Astrocyte of the cerebellum (primary cell): ENCODE measurements around the gene PLEKHG3.

Experiments
- DNase-seq: peaks from one replicate; pipeline ENCODE4 v3.0.0-alpha.2; 2011; ENCODE audit warnings: low read depth
- H3K4me3 ChIP-seq: 2 replicates; pipeline ENCODE4 v1.5.1; 2011; ENCODE audit warnings: mild to moderate bottlenecking, low read depth, low read length, moderate library complexity
- in situ Hi-C: cut with HindIII; loops from 2 replicates; pipeline ENCODE4 v1.10.0; 2017; ENCODE audit warnings: low sequenced_read_pairs
- TF ChIP-seq, protein P1 (sequence below): IDR thresholded peaks from 2 replicates; pipeline ENCODE4 v1.5.1; 2012; ENCODE audit warnings: low read length, low read depth, moderate library complexity, mild to moderate bottlenecking; ENCODE audit errors: missing control alignments

PLEKHG3 gene

DNA sequence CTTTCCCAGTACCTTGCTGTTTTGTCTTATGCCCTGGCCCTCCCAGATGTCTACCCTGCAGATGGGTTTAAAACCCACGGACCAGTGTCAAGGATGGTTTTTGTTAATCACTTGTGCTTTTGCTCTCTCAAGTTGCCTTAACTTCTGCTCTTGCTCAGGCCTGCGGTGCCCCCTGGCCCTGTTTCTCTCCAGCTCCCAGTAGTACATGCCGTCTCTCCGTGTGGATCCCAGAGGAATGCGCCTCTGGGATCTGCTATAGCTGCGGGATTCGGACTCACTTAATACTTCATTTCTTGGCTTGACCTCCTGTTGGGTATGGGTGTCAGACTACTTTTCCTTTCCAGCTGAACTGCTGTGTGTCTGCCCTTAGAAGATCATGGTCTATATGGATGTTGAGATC lies 14.5 kb downstream of the PLEKHG3 start:
- TF ChIP-seq, protein P1, sequence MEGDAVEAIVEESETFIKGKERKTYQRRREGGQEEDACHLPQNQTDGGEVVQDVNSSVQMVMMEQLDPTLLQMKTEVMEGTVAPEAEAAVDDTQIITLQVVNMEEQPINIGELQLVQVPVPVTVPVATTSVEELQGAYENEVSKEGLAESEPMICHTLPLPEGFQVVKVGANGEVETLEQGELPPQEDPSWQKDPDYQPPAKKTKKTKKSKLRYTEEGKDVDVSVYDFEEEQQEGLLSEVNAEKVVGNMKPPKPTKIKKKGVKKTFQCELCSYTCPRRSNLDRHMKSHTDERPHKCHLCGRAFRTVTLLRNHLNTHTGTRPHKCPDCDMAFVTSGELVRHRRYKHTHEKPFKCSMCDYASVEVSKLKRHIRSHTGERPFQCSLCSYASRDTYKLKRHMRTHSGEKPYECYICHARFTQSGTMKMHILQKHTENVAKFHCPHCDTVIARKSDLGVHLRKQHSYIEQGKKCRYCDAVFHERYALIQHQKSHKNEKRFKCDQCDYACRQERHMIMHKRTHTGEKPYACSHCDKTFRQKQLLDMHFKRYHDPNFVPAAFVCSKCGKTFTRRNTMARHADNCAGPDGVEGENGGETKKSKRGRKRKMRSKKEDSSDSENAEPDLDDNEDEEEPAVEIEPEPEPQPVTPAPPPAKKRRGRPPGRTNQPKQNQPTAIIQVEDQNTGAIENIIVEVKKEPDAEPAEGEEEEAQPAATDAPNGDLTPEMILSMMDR, result no peak
- no peak overlapping the region for H3K4me3 ChIP-seq
- in situ Hi-C loops, result no loop called here
- DNase-seq, result no peak

DNA sequence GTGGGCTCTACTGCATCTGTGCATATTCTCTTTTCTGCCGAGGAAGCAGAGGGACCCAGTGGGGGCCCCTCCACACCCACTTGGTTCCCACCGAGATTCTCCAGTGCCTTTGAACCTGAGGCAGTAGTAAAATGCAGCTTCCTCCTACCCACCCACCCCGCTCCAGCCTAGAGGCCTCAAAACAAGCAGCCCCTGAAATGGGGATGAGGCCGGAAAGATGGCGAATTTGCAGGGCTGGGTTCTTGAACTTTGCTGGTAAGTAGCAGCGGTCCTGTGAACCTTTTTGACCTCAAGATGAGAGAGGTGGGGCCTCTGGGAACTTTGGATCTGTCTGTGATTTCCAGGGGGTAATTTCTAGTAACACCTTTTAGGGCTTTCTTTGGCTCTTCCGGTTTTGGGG lies 15.4 kb downstream of the PLEKHG3 start:
- TF ChIP-seq, protein P1, result no peak
- no peak for DNase-seq
- in situ Hi-C loops, result no loop called here
- no peak overlapping the region for H3K4me3 ChIP-seq

DNA sequence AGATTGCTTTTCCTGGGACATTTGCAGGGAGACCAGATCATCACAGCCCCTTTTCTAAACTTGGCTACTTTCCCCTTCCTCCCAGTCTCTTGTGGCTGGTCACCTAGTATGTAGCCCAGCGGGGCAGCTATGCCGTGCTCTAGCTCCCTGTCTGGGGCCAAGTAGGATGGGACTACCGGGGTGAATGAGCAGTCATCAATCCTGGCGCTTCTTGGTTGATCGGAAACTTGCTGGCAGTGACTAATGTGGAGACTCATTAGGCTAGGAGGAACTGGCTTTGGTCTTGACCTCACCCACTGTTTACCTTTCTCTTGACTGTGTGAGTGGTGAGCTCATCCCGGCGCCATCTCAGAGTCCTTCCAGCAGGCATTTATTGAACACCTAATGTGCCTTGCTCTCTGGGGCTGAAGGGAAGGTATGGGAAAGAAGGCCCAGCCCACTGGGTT lies 15.9 kb downstream of the PLEKHG3 start:
- TF ChIP-seq, protein P1, result no peak
- peak; percentile 34 for DNase-seq
- in situ Hi-C loops, result no loop called here

DNA sequence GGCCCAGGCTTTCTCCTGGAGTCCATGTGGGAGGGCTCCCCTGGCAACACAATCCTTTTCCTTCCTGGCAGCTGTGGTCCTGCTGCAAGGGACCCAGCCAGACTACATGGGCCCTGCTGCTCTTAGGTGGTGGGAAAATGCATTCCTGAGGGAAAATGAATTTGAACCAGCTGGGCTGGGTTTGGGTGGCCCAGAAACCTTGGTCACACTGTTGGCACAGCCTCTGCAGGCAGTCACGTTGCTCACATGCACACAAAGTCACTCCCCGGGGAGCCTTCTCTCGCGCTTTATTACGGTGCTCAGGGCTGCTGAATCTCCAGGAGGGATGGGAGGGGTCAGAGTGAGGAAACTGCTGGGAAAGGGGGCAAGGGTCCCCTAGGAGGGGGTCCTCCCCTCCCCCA lies 17.2 kb downstream of the PLEKHG3 start:
- TF ChIP-seq, protein P1, result no peak
- in situ Hi-C loops, result no loop called here
- H3K4me3 ChIP-seq, result no peak overlapping the region
- DNase-seq, result peak; percentile 75

More for the DNA sequence above, 15.9 kb downstream of the PLEKHG3 start:
- no peak overlapping the region for H3K4me3 ChIP-seq

DNA sequence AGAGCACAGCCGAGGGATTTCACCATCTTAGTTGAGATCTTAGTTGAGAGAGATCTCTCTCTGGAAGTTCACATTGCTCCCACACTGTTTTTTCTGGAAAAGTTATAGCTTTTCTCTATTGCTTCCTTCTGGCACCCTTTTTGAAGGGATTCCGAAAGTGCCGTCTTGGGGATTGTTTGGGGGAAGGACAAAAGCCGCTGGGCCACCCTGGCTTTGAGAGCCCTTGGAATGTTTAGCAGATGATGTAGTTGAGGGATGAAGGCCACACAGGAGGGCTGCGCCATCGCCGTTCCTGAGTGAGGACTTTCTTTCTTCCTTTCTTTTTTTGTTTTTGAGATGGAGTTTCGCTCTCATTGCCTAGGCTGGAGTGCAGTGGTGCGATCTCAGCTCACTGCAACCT lies 17.7 kb downstream of the PLEKHG3 start:
- DNase-seq, result no peak
- TF ChIP-seq, protein P1, result no peak
- in situ Hi-C loops, result no loop called here
- H3K4me3 ChIP-seq, result no peak overlapping the region

DNA sequence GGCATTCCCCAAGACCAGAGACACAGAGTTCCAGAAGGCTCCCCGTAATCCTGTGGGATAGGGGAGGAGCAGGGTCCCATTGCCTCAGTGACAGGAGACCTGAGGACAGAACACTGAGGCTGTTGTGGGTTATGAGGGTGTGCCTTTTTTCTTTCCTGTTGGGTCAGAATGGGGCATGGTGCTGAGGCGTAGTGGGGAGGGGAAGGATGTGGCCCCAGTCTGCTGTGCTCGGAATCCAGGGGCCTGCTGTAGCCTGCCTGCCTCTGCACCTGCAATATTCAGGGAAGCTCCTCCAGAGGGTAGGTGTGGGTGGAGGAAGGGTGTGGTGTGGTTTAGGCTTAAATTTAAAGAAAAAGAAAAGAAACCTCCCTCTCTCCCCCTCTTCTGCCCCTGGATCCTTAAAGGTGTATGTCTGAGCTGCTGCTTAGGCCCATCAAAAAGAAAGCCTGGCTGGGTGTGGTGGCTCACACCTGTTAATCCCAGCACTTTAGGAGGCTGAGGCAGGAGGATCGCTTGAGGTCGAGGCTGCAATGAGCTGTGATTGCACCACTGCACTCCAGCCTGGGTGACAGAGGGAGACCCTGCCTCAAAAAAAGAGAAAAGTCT lies 18.7 kb downstream of the PLEKHG3 start:
- H3K4me3 ChIP-seq, result no peak overlapping the region
- in situ Hi-C loops, result no loop called here
- TF ChIP-seq, protein P1, result no peak
- no peak for DNase-seq
